Activated CD4-positive, alpha-beta T cell treated with anti-CD3 and anti-CD28 coated beads, Interleukin-2, amount 50 U/mL, for 24 hours (primary cell): ENCODE results near the gene SNHG17.
"Not testable (repeated sequence)": the region's sequence is repeated elsewhere in the genome, so short reads cannot be mapped to it uniquely, and the experiment has no call there.

ENCODE experiments used
- DNase-seq, 2 donors: peaks; one replicate each; pipeline ENCODE4 v3.0.0-alpha.2; 2020; ENCODE audit warnings: low read depth in 1 of 2, low spot score in 1 of 2

The SNHG17 gene

GRCh38 chr20:38447931-38448675 is 13.0 kb upstream of the SNHG17 start:
- DNase-seq, result no peak

GRCh38 chr20:38447251-38447661 is 12.1 kb upstream of the SNHG17 start:
- no peak for DNase-seq

GRCh38 chr20:38446441-38447209 is 11.5 kb upstream of the SNHG17 start:
- DNase-seq, result peak; percentile 91

GRCh38 chr20:38445901-38446425 is 10.8 kb upstream of the SNHG17 start:
- no peak for DNase-seq

- no peak for DNase-seq
Measured at GRCh38 chr20:38445381-38445796, 10.3 kb upstream of the SNHG17 start.

GRCh38 chr20:38441916-38442315 is 6.8 kb upstream of the SNHG17 start:
- no peak for DNase-seq

GRCh38 chr20:38441110-38441509 is 6.0 kb upstream of the SNHG17 start:
- not testable (repeated sequence) for DNase-seq

GRCh38 chr20:38437796-38438195 is 2.7 kb upstream of the SNHG17 start:
- DNase-seq, result no peak

- DNase-seq, result no peak
Measured at GRCh38 chr20:38435555-38435939, 419 bp upstream of the SNHG17 start.

- DNase-seq, result peak in 1 of 2 donors; percentile 16
Measured at GRCh38 chr20:38434301-38434741, 807 bp downstream of the SNHG17 start.

- no peak for DNase-seq
Measured at GRCh38 chr20:38433304-38433972, 1.7 kb downstream of the SNHG17 start.

GRCh38 chr20:38432870-38433269 is 2.3 kb downstream of the SNHG17 start:
- DNase-seq, result not testable (repeated sequence)

- no peak for DNase-seq
Measured at GRCh38 chr20:38432292-38432691, 2.8 kb downstream of the SNHG17 start.

GRCh38 chr20:38430679-38431325 is 4.3 kb downstream of the SNHG17 start:
- DNase-seq, result no peak

GRCh38 chr20:38429301-38429700 is 5.8 kb downstream of the SNHG17 start:
- no peak for DNase-seq

GRCh38 chr20:38428800-38429199 is 6.3 kb downstream of the SNHG17 start:
- no peak for DNase-seq

- no peak for DNase-seq
Measured at GRCh38 chr20:38427655-38428023, 7.5 kb downstream of the SNHG17 start.

GRCh38 chr20:38426006-38426897 is 8.9 kb downstream of the SNHG17 start:
- DNase-seq, result peak in 1 of 2 donors; percentile 33

- no peak for DNase-seq
Measured at GRCh38 chr20:38424401-38424800, 10.7 kb downstream of the SNHG17 start.

GRCh38 chr20:38423541-38423940 is 11.6 kb downstream of the SNHG17 start:
- no peak for DNase-seq
